Right atrium auricular region (tissue), 2 donors: ENCODE results near the gene HOXD3. TPM values are rescaled to one million over a fixed set of nuclear protein-coding genes. Genes with fewer than 3 reads are reported as not detected.

Experiments
- DNase-seq: peaks from one replicate; pipeline ENCODE4 v3.0.0-alpha.2; 2019; ENCODE audit warnings: low spot score
- H3K27ac ChIP-seq, 2 donors: fragments of 200-600 bp; sonication (generic); 1 replicate in 1 of 2; 2 replicates in 1 of 2; pipeline ENCODE4 v1.5.1; 2016 to 2019
- H3K27me3 ChIP-seq, 2 donors: fragments of 200-600 bp; sonication (generic); one replicate each; pipeline versions ENCODE4 v1.5.1 to v1.6.0; 2017 to 2019
- H3K36me3 ChIP-seq: fragments of 200-600 bp; sonication (generic); one replicate; pipeline ENCODE4 v1.5.1; 2016
- H3K4me1 ChIP-seq, 2 donors: fragments of 200-600 bp; sonication (generic); one replicate each; pipeline versions ENCODE4 v1.5.1 to v1.6.0; 2017 to 2019
- H3K4me3 ChIP-seq, 2 donors: fragments of 200-600 bp; sonication (generic); 1 replicate in 1 of 2; 2 replicates in 1 of 2; pipeline ENCODE4 v1.5.1; 2017 to 2019; ENCODE audit warnings: mild to moderate bottlenecking in 1 of 2, moderate library complexity in 1 of 2
- H3K9me3 ChIP-seq, 2 donors: fragments of 200-600 bp; sonication (generic); one replicate each; pipeline ENCODE4 v1.5.1; 2019
- CTCF ChIP-seq, 2 donors: fragments of 200-600 bp; sonication (generic); IDR thresholded peaks; one replicate each; pipeline ENCODE4 v1.5.1; 2019; ENCODE audit warnings: antibody characterized with exemption in 2 of 2
- total RNA-seq, 2 donors: library from RNA; depleted of rRNA; stranded (reverse); fragments of >200 nt; gene quantifications; one replicate each; pipeline ENCODE4 v1.1.0, GENCODE V29; 2016

HOXD3 gene
- total RNA-seq, 2 donors from 2014 or later: not detected

- Histone ChIP-seq H3K9me3 (peaks cover 0 to 3% of the 10 kb centered on the region in 2 donors), H3K4me3 (peak overlapping the region; percentile 29 to 52), H3K27ac (no peak overlapping the region), H3K27me3 (peaks cover 58 to 77% of the 10 kb centered on the region in 2 donors), H3K36me3 (no peaks in the 10 kb centered on the region), H3K4me1 (peaks cover 0 to 22% of the 10 kb centered on the region in 2 donors)
- DNase-seq: no peak
- TF ChIP-seq CTCF (IDR thresholded peaks at IDR 0.05): no peak
Measured at GRCh38 chr2:176123411-176124109, 33.5 kb upstream of the HOXD3 start.

- TF ChIP-seq CTCF (IDR thresholded peaks at IDR 0.05): no peak
- no peaks in the 10 kb centered on the region for H3K36me3 ChIP-seq
- peaks cover 0 to 30% of the 10 kb centered on the region in 2 donors for H3K4me1 ChIP-seq
- no peak overlapping the region for H3K4me3 ChIP-seq
- no peak for DNase-seq
- H3K9me3 ChIP-seq: no peaks in the 10 kb centered on the region
- H3K27me3 ChIP-seq: peaks cover 55 to 77% of the 10 kb centered on the region in 2 donors
- no peak overlapping the region for H3K27ac ChIP-seq
Measured at GRCh38 chr2:176124110-176124946, 32.8 kb upstream of the HOXD3 start.

- H3K27me3 ChIP-seq: peaks cover 49 to 73% of the 10 kb centered on the region in 2 donors
- H3K36me3 ChIP-seq: no peaks in the 10 kb centered on the region
- no peak overlapping the region for H3K4me3 ChIP-seq
Measured at GRCh38 chr2:176124947-176125771, 31.9 kb upstream of the HOXD3 start.

GRCh38 chr2:176125772-176126054 lies 31.4 kb upstream of the HOXD3 start:
- TF ChIP-seq CTCF (IDR thresholded peaks at IDR 0.05): no peak
- H3K27ac ChIP-seq: no peak overlapping the region
- no peaks in the 10 kb centered on the region for H3K36me3 ChIP-seq
- H3K4me3 ChIP-seq: no peak overlapping the region
- no peaks in the 10 kb centered on the region for H3K9me3 ChIP-seq
- DNase-seq: no peak
- peaks cover 0 to 41% of the 10 kb centered on the region in 2 donors for H3K4me1 ChIP-seq
- H3K27me3 ChIP-seq: peaks cover 44 to 72% of the 10 kb centered on the region in 2 donors

More at GRCh38 chr2:176124947-176125771, 31.9 kb upstream of the HOXD3 start:
- peaks cover 0 to 36% of the 10 kb centered on the region in 2 donors for H3K4me1 ChIP-seq
- DNase-seq: no peak
- no peaks in the 10 kb centered on the region for H3K9me3 ChIP-seq
- no peak for TF ChIP-seq CTCF (IDR thresholded peaks at IDR 0.05)
- no peak overlapping the region for H3K27ac ChIP-seq

GRCh38 chr2:176126929-176127773 lies 30.0 kb upstream of the HOXD3 start:
- no peaks in the 10 kb centered on the region for H3K9me3 ChIP-seq
- peaks cover 51 to 70% of the 10 kb centered on the region in 2 donors for H3K27me3 ChIP-seq
- no peak overlapping the region for H3K27ac ChIP-seq
- H3K4me1 ChIP-seq: peaks cover 0 to 36% of the 10 kb centered on the region in 2 donors
- H3K36me3 ChIP-seq: no peaks in the 10 kb centered on the region
- H3K4me3 ChIP-seq: no peak overlapping the region
- TF ChIP-seq CTCF (IDR thresholded peaks at IDR 0.05): peak; percentile 93 to 95
- peak; percentile 73 for DNase-seq
